Eye (tissue), 1 donor: ENCODE results near the gene PIEZO2.
"Not testable (repeated sequence)": the region's sequence is repeated elsewhere in the genome, so short reads cannot be mapped to it uniquely, and the experiment has no call there.

Experiments
- DNase-seq: peaks from one replicate; pipeline ENCODE4 v3.0.0-alpha.2; 2015

Gene PIEZO2

DNA sequence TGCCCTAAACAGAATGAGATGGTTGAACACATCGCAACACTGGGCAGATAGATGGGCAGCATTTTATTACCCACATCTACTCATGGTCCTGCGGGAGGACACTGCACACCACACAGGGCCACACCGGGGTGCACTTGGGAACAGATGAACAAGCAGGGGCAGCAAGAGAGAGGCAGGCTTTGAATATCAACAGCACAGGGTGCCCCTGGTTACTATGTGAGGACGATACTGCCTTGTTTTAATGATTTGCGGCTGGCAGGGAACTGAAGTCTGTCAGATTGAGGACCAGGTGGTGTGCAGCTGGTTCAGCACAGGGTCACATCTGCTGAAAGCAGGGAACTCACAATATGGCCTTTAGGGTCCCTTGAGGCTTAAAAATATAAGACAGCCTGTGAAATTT lies 195.7 kb downstream of the PIEZO2 start:
- peak; percentile 83 for DNase-seq

DNA sequence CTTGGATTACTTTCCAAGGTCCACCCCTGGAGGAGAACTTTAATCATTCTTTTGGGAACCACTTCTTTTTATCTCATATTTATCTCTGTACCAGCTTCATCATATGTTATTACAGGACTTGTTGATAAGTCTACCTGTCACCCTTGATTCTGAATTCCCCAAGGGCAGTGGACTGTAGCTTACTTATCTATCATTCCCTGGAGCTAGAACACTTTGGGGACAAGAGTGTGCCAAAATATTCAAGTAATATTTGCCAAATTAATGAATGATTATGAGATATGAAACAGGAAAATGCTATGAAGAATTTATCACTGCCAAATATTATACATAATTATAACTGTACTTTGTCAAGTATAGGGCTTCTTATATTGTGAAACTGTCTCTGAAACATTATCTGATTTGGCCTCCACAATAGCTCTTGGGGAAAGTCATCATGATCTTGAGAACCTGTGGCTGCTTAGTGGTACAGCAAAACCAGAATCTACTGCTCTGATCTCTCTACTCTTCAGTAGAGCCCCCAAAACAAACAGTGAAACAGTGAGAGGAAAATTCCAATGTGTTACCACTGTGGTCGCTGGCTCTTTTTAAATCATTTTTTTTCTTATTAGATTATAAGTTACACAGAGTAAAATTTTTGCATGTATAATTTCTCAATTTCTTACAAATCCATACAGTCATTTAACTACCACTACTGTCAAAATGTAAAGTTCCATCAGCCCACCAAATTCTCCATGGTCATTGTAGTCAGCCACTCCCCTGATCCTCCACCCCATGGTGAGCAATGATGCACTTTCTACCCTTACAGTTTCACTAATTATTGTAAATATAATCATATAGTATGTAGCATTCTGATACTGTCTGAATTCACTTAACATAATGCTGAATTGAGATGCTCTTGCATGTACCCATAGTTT lies 197.5 kb downstream of the PIEZO2 start:
- no peak for DNase-seq

DNA sequence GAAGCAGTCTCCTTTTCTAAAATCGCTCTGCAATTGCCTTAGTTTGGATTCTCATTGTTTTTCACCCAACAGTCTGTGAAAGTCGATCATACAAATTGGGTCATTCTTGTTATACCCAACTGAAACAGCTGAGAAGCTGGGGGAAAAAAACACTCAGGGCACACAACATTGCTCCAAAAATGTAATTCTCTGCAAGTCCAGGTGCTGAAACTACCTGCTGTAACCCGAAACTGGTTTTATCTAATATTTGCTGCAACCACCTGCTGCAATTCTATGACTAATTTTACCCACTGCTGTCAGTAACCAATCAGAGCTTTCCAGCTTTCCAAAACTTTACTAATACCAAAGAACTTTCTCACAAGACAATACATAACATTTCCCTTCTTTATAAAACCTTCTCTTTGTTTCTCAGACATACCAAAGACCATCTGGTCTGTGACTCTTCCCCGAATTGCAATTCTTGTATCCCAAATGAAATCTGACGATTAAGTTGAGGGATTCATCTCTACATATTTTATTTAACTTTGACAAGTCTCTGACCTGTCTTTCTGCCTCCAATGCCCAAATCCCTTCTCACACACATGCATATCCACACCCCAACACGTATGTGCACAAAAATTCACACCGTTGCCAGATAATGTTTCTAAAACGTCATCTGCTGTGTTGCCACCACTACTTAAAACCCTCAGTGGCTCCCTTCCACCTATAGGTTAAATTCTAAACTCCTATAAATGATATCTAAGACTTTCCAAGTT lies 198.3 kb downstream of the PIEZO2 start:
- no peak for DNase-seq

DNA sequence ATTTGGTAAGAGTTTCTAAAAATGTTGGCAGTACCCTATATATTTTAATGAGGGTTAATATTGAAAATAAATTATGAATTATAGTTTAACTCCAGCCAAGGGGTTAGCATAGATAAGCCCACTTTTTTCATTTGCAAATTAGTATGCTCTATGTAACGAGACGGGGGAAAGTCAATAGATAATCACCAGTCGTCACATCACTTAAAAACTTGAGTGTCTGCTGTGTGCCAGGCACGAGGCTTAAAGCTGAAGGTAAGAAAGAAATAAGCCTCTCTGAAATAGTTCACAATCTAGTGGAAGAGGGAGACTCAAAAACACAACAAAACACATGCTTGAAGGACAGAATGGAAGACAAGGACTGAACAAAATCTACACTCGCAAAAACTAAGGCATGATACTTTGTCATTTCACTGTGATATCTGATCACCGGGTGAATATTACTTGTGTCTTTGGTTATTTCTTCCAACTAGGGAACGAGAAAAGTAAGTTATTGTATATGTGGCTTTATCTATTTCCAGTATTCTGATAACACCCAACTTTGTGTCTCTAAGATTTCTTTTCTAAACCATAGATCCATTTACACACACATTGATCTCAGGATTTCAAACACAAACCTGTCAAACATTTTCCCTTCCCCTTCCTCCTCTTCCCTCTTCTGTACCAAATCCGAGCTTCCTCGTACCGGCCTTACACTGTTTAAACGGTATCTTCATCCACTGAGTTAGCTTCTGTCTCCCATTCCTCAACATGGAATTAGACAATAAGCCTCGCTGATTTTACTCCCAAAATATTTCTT lies 199.1 kb downstream of the PIEZO2 start:
- DNase-seq = no peak

DNA sequence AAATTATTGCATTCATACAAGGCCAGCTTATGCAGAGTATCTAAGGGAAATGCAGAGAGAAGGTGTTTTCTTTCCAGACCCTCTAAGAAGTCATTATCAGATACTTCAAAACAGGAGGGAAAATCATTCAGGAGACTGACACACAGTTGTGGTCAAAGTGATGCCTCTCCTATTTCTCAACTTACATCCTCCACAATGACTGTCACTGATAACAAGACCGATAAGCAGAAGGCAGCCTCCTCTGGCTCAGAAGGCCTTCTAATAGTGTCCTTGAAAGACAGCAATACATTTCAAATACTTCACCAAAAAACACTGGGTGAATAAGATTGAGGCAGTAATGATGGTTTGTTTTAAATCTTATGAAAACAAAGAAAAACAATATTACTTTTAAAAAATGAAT lies 199.7 kb downstream of the PIEZO2 start:
- DNase-seq = no peak

DNA sequence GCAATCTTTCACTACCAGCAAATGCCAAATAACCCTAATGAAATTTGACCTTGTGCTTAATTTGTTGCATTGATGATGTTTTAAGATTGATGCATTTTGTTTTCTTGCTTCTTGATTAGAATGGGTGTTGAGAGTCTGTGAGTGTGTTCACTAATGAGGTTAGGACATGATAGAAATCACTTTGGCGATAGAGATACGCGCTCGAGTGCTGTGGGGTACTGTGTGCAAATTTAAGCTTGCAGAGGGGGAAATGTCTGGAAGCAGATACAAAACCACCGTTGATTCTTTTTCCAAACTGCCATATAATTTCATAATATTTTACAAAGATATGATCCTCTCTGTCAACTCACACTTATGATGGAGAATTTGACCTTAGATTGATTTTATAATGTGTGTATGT lies 200.9 kb downstream of the PIEZO2 start:
- no peak for DNase-seq

DNA sequence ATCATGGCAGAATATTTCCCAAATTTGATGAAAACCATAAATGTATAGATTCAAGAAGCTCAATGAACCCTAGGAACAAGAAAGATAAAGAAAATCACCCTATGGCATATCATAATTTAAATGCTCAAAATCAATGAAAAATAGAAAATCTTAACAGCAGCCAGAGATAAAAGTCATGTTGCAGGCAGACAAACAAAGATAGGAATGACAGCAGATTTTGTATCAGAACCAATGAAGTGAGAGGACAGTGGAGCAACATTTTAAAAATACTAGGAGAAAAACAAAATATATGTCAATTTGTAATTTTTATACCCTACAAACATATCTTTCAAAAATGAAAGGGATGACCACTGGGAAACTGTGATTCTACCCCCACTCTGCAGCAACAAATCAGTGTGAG lies 203.3 kb downstream of the PIEZO2 start:
- no peak for DNase-seq

DNA sequence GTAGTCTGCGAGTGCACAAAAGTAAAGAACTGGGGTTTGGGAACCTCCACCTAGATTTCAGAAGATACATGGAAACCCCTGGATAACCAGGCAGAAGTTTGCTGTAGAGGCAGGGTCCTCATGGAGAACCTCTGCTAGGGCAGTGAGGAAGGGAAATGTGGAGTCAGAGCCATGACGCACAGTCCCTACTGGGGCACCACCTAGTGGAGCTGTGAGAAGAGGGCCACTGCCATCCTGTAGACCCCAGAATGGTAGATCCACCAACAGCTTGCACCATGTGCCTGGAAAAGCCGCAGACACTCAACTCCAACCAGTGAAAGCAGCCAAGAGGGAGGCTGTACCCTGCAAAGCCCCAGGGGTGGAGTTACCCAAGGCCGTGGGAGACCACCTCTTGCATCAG lies 206.4 kb downstream of the PIEZO2 start:
- DNase-seq = no peak

DNA sequence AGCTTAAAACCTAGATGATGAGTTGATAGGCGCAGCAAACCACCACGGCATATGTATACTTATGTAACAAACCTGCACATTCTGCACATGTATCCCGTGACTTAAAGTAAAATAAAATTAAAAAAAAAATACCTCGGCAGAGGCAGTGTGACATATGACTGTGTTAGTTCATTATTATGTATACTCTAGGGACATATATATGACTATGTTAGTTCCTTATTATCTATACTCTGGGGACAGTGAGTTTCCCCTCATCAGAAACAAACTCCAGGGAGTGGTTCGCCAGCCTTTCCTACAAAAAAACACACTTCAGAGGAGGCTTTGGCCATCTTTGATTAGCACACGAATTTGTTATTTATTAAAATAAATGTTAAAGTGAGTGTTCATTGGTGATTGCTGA lies 209.5 kb downstream of the PIEZO2 start:
- DNase-seq = no peak

DNA sequence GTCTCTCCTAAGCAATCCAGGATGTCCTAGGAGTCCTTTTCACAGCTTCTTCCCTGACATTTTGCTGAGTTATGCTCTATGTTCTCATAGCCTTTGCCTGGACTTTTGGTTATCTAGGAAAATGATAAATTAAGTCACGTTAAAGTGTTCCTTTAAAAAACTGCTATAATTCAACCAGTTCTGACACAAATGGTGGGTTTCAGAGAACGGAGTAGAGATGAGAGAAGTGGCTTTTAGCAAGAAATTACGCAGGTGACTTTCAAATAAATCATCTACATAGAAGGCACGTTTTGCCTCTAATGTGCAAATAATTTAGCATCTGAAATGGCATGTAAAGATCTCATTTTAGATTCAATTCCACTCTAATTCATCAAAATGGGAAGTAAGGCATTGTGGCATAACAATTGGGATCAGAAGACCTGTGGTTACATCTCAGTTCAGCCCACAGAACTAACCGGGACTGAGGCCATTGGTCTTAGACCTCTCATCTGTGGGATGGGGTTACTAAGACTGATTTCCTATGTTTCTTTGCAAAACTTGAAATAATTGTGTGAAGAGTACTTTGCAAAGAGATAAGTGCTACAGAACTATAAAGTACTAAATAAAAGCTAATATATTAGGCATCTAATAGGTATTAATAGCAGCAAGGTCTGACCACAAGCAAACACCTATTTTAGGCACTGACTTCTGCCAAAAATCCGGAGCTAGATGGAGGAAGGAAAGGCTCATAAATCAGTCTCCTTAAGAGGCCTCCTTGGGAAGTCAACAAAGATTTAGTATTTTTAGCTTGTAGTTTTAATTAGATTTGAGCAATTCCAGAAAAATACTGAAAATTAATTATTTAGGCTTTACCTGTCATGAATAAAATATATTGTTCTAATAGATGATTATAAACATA lies 211.4 kb downstream of the PIEZO2 start:
- no peak for DNase-seq

DNA sequence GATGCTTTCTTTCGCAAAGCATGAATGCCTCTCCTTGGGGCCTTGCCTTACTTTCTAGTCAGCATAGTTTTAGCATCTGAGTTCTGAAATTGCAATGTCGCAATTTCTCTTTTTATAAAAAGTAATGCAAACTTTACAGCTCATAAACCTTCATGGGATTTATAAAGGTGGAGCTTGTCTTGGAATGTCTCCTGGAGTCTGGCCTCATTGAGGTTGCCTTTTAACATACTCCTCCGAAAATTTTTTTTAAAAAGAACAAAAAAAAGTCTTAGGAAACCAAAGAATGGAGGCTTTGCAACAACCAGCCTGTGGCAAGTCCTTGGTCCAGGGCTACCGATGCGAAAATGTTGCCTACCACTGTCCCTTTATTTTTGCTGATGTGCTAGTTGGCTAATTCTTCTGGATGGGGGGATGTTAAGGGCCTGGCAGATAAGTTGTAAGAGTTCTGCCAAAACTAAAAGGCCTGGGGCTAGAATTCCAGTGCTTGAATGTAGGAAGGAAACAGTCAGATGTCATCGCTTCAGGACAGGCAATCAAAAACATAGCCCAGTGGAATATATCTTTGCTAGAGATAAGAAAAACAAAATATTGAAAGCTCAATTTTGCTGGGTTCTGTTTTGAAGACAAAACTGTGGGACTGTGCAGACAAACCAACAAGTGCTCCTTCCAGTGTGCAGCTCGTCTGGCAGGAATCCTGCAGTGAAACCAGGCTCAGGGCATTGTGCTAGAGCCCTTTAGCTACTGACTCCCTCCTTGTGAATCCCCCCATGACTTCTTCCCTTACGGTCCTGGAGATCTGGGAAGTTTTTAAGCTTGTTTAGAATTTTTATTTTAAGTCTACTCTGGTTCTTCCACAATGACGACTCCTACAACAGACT lies 213.0 kb downstream of the PIEZO2 start:
- no peak for DNase-seq

DNA sequence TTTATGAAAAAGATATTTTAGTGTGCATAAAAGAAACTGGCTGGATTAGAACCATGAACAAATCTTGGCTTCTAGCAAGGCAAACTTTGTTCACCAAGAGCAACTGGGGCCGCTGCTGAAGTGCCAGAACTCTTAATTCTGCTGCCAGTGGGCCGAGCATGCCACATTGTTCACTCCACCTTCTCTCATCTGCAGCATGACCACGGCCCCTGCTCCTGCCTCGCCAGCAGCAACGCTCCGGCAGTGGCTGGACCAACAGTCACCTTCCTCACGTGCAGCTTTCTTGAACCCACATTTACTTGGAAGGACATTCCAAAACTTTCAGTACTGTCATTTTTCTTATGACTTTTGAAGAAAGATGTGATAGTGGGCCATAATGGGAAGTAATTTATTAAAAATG lies 213.8 kb downstream of the PIEZO2 start:
- DNase-seq = no peak

DNA sequence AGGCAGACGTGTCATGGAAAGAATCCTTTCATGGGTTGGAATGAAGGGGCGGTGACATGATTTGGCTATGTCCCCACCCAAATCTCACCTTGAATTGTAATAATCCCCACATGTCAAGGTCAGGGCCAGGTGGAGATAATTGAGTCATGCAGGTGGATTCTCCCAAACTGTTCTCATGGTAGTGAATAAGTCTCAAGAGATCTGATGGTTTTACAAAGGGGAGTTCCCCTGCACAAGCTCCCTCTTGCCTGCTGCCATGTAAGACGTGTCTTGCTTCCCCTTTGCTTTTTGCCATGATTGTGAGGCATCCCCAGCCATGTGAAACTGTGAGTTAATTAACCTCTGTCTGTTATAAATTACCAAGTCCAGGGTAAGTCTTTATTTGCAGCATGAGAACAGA lies 215.7 kb downstream of the PIEZO2 start:
- not testable (repeated sequence) for DNase-seq

DNA sequence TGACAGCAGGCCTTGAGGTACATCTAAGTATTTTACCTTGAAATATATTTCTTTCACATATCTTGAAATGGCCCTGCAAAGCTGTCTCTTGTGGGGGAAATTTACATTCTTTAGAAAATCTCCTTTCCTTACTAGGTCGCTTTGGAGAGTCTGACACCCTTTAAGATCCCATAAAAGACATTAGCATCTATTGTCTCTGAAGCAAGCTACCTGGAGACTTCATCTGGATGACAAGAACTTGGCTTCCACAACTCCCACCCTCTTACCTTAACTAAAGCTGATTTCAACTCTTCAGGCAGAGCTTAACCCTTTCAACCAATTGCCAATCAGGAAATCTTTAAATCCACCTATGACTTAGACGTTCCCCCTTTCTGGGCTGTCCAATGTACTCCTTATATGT lies 219.3 kb downstream of the PIEZO2 start:
- no peak for DNase-seq

DNA sequence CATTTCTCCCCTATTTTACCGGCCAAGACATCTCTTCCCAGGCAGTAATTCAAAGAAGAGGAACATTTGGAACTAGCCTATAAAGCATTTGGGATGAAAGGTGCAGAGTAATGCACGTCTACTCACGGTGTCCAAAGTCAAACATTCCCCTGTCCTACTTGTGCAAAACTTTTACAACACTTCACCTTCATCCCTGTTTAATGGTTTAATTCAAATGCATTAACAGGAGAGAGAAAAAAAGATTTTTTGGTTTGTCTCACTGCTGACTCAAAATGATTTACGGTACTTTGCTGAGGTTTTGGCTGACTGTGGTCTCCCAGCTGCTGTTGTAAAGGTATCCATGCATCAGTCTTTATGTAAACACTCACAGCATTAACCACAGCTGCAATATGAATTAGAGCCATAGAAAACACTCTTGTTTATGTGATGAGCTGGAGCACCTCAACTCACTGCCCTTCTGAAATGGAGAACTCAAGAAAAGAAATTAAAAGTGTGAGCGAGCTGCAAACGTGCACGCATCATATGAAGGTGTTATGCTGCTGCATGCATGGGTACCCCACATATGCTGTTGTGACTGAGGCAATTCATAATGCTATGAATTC lies 220.5 kb downstream of the PIEZO2 start:
- no peak for DNase-seq

DNA sequence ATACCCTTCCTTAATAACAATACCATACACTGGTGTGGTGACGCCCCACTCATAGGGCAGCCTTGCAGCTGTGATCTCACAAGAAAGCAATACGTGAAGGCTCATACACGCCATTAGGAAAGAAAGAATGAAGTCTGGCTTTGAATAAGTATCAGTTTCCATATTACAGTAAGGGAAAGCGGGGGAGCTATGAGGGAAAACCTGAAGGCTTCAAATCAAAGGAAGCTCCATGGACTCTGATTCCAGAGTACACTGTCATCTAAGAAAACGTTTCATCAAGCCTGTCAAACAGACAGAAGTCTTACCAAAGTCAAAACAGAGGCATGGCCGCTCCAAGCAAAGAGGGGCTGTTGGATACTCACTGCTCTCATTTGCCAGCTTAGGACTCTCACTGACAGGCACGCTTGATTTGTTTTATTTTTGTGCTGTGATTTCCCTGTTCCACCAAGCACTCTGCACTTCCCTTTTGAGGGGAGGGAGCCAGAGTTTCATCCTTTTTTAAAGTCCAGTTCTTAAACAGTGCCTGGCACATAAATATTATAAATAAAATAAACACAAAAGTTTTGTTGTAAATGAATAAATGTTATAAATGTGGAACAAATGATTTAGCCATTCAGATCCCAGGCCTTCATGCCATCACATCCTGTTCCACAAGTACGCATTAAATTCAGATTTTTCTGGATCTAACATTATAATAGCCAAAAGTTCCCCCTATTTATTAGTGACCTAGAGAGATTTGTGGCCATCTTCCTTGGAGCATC lies 221.2 kb downstream of the PIEZO2 start:
- peak; percentile 47 for DNase-seq

DNA sequence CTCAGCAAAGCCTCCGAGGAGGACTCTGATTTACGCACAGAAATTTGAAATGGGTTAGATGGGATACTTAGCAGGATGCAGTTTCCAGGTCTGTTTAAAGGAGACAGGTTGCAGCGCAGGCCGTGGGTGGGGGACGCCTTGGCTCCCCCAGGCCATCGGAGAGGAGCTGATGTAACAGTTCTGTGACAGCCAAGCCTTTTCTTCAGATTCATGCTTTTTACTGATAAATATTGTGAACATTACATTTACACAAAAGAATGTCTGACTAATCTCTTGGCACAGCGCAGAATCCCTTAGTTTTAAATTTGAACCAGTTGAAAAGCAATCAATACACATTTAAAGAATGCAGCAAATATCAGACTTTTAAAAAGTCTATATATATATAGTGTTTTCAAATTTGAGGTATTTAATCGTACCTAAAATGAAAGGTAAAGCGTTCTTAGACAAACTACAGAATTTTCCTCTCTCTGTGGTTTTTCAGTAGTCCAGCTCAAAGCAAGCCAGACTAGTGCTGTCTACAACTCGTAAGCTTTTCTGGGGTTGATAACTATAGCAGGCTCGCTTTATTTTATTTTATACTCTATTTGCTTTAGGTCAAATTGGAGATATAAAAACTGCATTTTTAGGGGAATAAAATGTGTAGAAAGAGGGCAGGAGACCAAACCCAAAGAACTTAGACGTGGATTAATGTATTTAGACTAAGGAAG lies 221.9 kb downstream of the PIEZO2 start:
- peak; percentile 60 for DNase-seq

DNA sequence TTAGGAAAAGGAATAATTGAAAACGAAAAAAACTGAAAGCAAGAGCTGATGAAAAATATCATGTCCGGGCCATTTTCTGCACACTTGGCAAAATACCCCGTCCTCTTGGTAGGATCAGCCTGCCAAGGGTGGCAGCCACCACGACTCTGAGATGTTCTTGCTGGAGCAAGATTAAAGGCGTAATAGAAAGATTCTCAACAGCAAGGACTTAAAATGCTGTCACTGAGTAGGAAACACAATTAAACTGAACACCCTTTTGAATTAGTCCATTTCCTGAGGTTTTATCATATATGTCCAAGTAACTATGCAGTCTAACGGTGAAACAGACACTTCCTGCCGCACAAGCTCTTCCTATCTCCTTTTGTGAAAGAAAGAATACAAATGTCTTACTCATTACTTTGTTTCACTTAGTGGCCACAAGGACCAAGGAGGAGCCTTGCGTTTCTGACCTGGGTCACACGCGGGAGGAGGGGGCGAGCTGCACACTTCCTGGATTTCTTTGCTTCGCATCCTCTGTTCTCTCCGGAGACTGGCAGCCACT lies 222.7 kb downstream of the PIEZO2 start:
- peak; percentile 28 for DNase-seq

DNA sequence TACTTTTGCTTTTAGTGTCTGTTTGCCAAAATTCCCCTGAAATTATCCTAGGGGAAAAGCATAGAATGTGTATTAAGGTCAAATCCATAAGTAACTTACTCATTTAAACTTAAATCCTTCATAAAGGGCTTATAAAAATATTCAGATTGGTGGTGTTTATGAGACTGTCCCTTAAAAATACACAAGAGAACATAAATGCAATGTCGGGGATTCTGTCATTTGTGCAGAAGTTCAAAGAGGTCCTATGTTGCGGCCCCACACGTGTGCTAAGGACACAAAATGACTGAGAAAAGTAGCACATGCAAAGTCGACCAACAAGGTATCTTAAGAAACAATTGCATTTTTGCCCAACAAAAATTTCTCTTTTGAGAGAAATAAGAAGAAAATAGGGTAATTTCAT lies 225.1 kb downstream of the PIEZO2 start:
- no peak for DNase-seq
